GM23338 (cell line): ENCODE data around the gene KDM4C.

ENCODE experiments used
- CREB1 ChIP-seq: fragments of 250-450 bp; sonication (Bioruptor Pico); IDR thresholded peaks from 2 replicates; pipeline ENCODE4 v1.5.0; 2020; ENCODE audit warnings: low read depth, mild to moderate bottlenecking, moderate library complexity
- CTCF ChIP-seq, 2 experiments: fragments of 200-600 bp in 1 of 2; sonication (generic) in 1 of 2; conservative IDR thresholded peaks; 2 replicates each; pipeline versions ENCODE4 v1.5.1 to v1.6.1; 2016 to 2017; ENCODE audit warnings: antibody characterized with exemption in 2 of 2, low read depth in 2 of 2, mild to moderate bottlenecking in 2 of 2, moderate library complexity in 1 of 2
- ETS1 ChIP-seq: IDR thresholded peaks from 2 replicates; pipeline ENCODE4 v1.6.1; 2016; ENCODE audit warnings: antibody characterized with exemption
- EZH2 ChIP-seq: fragments of 200-600 bp; sonication (generic); IDR thresholded peaks from one replicate; pipeline ENCODE4 v1.8.0; 2017; ENCODE audit warnings: antibody characterized with exemption, mild to moderate bottlenecking, low read depth; ENCODE audit not compliant: unreplicated experiment
- EZH2phosphoT487 ChIP-seq: fragments of 200-600 bp; sonication (generic); IDR thresholded peaks from one replicate; pipeline ENCODE4 v1.8.1; 2018; ENCODE audit warnings: antibody characterized with exemption; ENCODE audit not compliant: unreplicated experiment
- JUNB ChIP-seq: IDR thresholded peaks from one replicate; pipeline ENCODE4 v1.6.1; 2016; ENCODE audit warnings: antibody characterized with exemption; ENCODE audit not compliant: unreplicated experiment
- NANOG ChIP-seq: IDR thresholded peaks from 2 replicates; pipeline ENCODE4 v1.6.1; 2016; ENCODE audit warnings: antibody characterized with exemption, borderline replicate concordance
- POLR2AphosphoS5 ChIP-seq: IDR thresholded peaks from 2 replicates; pipeline ENCODE4 v1.6.1; 2016; ENCODE audit warnings: antibody characterized with exemption, low read depth
- REST ChIP-seq: IDR thresholded peaks from one replicate; pipeline ENCODE4 v1.6.1; 2018; ENCODE audit warnings: antibody characterized with exemption; ENCODE audit not compliant: unreplicated experiment
- ZNF114 ChIP-seq: fragments of 250-450 bp; sonication (Bioruptor Pico); IDR thresholded peaks from 2 replicates; pipeline ENCODE4 v1.5.0; 2020; ENCODE audit warnings: mild to moderate bottlenecking, moderate library complexity
- ZNF331 ChIP-seq: fragments of 250-450 bp; sonication (Bioruptor Pico); IDR thresholded peaks from 2 replicates; pipeline ENCODE4 v1.5.0; 2020; ENCODE audit warnings: low read depth, mild to moderate bottlenecking, moderate library complexity
- ZNF462 ChIP-seq: fragments of 250-450 bp; sonication (Bioruptor Pico); IDR thresholded peaks from 2 replicates; pipeline ENCODE4 v1.5.0; 2020; ENCODE audit warnings: mild to moderate bottlenecking, moderate library complexity

GRCh38 chr9:6758248-6758497 is 400 bp downstream of the KDM4C start:
- TF ChIP-seq CTCF (conservative IDR thresholded peaks at IDR 0.05; ENCODE audit: low read depth in 2 of 2) (no peak), EZH2 (no peak), REST (no peak), CREB1 (no peak), POLR2AphosphoS5 (no peak), ZNF462 (no peak), EZH2phosphoT487 (no peak), JUNB (no peak), ETS1 (no peak), NANOG (no peak), ZNF114 (CRISPR knock-in tag) (no peak), ZNF331 (CRISPR knock-in tag) (no peak)
